Transverse colon (tissue), 4 donors: Measurements from ENCODE around the gene ITGA6. TPM values are rescaled to one million over a fixed set of nuclear protein-coding genes. Genes with fewer than 3 reads are reported as not detected.

Source experiments
- DNase-seq: peaks from one replicate; pipeline ENCODE4 v3.0.0-alpha.2; 2019
- H3K27ac ChIP-seq, 4 donors: fragments of 200-600 bp; sonication (generic); 2 replicates each; pipeline ENCODE4 v1.5.1; 2016 to 2018; ENCODE audit warnings: inconsistent platforms in 4 of 4
- H3K27me3 ChIP-seq: fragments of 200-600 bp; sonication (generic); 2 replicates; pipeline ENCODE4 v1.5.1; 2017; ENCODE audit warnings: inconsistent platforms
- H3K36me3 ChIP-seq, 4 donors: fragments of 200-600 bp; sonication (generic); 2 replicates each; pipeline ENCODE4 v1.5.1; 2017 to 2019; ENCODE audit warnings: inconsistent platforms in 4 of 4
- H3K4me1 ChIP-seq, 4 donors: fragments of 200-600 bp; sonication (generic); 2 replicates each; pipeline ENCODE4 v1.5.1; 2017 to 2020; ENCODE audit warnings: inconsistent platforms in 4 of 4
- H3K4me3 ChIP-seq, 4 donors: fragments of 200-600 bp; sonication (generic); 1 replicate in 1 of 4; 2 replicates in 3 of 4; pipeline versions ENCODE4 v1.5.1 to v1.6.1; 2017 to 2019; ENCODE audit warnings: inconsistent platforms in 4 of 4
- H3K9me3 ChIP-seq, 2 donors: fragments of 200-600 bp; sonication (generic); 2 replicates each; pipeline ENCODE4 v1.5.1; 2017 to 2019; ENCODE audit warnings: inconsistent platforms in 2 of 2
- CTCF ChIP-seq, 5 experiments: fragments of 200-600 bp in 3 of 5; fragments of 450-650 bp in 2 of 5; sonication (generic) in 3 of 5; IDR thresholded peaks; 1 replicate in 2 of 5; 2 replicates in 3 of 5; pipeline ENCODE4 v1.5.1; 2016 to 2017; ENCODE audit warnings: antibody characterized with exemption in 5 of 5, inconsistent platforms in 3 of 5, mild to moderate bottlenecking in 2 of 5, moderate library complexity in 1 of 5
- EP300 ChIP-seq: sonication (generic); formaldehyde crosslinking; IDR thresholded peaks from one replicate; pipeline ENCODE4 v1.6.1; 2017; ENCODE audit warnings: antibody characterized with exemption, low read depth
- POLR2A ChIP-seq: fragments of 450-650 bp; IDR thresholded peaks from one replicate; pipeline ENCODE4 v1.6.1; 2016; ENCODE audit warnings: antibody characterized with exemption, mild to moderate bottlenecking, moderate library complexity
- POLR2AphosphoS5 ChIP-seq, 3 donors: sonication (generic); formaldehyde crosslinking; IDR thresholded peaks; one replicate each; pipeline ENCODE4 v1.6.1; 2016; ENCODE audit warnings: antibody characterized with exemption in 3 of 3
- whole genome bisulfite sequencing, 2 donors: methylation state at CpG; one replicate each; pipeline ENCODE4 v1.1.5; 2018; ENCODE audit warnings: low coverage in 1 of 2; 5-methylcytosine and 5-hydroxymethylcytosine counted together
- in situ Hi-C, 4 donors: fragments of 200-750 bp; cut with MboI; loops; one replicate each; pipeline versions ENCODE4 v1.15.0 to v1.15.1; 2017; ENCODE audit warnings: low sequenced_read_pairs in 3 of 4, low pct_ligation_motif_present in 1 of 4, low pct_unique_long_range_greater_than_20kb in 1 of 4
- intact Hi-C: fragments of 100-400 bp; cut with DNase I; formaldehyde crosslinking; loops from one replicate; pipeline ENCODE4 v1.15.1; 2023; ENCODE audit warnings: low total_unique reads
- total RNA-seq, 4 donors: library from RNA; depleted of rRNA; stranded (reverse); fragments of >200 nt; gene quantifications; one replicate each; pipeline ENCODE4 v1.1.0, GENCODE V29; 2016

Gene ITGA6
- total RNA-seq, 4 donors from 2014 or later, result 80.4 to 267 (median 207) TPM

- intact Hi-C loops, result no loop called here
- 93% methylated on average over 1 of the region's 1 CpG; no CpG with 5 or more reads in 1 of the 2 donors for WGBS, 2 donors
- H3K27ac ChIP-seq, result no peak overlapping the region
These were observed 10.8 kb upstream of the ITGA6 start for GRCh38 chr2:172416447-172417058.

GRCh38 chr2:172420216-172420615 lies 7.2 kb upstream of the ITGA6 start:
- in situ Hi-C loops, result no loop called here

More at GRCh38 chr2:172416447-172417058, 10.8 kb upstream of the ITGA6 start:
- TF ChIP-seq CTCF (IDR thresholded peaks at IDR 0.05) (no peak), POLR2A (no peak), EP300 (no peak), POLR2AphosphoS5 (IDR thresholded peaks at IDR 0.05) (no peak)
- no peaks in the 10 kb centered on the region for H3K27me3 ChIP-seq
- H3K36me3 ChIP-seq, result no peaks in the 10 kb centered on the region
- H3K4me3 ChIP-seq, result no peak overlapping the region
- no peak for DNase-seq
- in situ Hi-C loops, result no loop called here
- no peaks in the 10 kb centered on the region for H3K4me1 ChIP-seq
- no peaks in the 10 kb centered on the region for H3K9me3 ChIP-seq

GRCh38 chr2:172423160-172423559 lies 4.2 kb upstream of the ITGA6 start:
- Histone ChIP-seq H3K9me3 (no peaks in the 10 kb centered on the region), H3K27ac (no peak overlapping the region), H3K4me3 (no peak overlapping the region), H3K4me1 (peaks cover 0 to 11% (median 7%) of the 10 kb centered on the region in 4 donors), H3K36me3 (no peaks in the 10 kb centered on the region), H3K27me3 (peaks cover 6% of the 10 kb centered on the region)
- in situ Hi-C loops, result no loop called here
- intact Hi-C loops, result no loop called here
- no peak for TF ChIP-seq POLR2AphosphoS5 (IDR thresholded peaks at IDR 0.05)
- TF ChIP-seq EP300, result no peak
- no peak for TF ChIP-seq CTCF (IDR thresholded peaks at IDR 0.05)
- TF ChIP-seq POLR2A, result no peak
- no peak for DNase-seq
- 82 to 88% methylated on average over 3 to 6 of the region's 6 CpGs for WGBS, 2 donors

More at GRCh38 chr2:172420216-172420615, 7.2 kb upstream of the ITGA6 start:
- Histone ChIP-seq H3K36me3 (no peaks in the 10 kb centered on the region), H3K27ac (no peak overlapping the region), H3K9me3 (no peaks in the 10 kb centered on the region), H3K4me1 (no peaks in the 10 kb centered on the region), H3K27me3 (no peaks in the 10 kb centered on the region), H3K4me3 (no peak overlapping the region)
- intact Hi-C loops, result no loop called here
- no peak for DNase-seq
- WGBS, 2 donors, result 50 to 59% methylated on average over 2 to 3 of the region's 3 CpGs
- no peak for TF ChIP-seq EP300

GRCh38 chr2:172425336-172425735 lies 2.0 kb upstream of the ITGA6 start:
- TF ChIP-seq POLR2A, result no peak
- TF ChIP-seq CTCF (IDR thresholded peaks at IDR 0.05), result no peak
- no peak for TF ChIP-seq EP300
- TF ChIP-seq POLR2AphosphoS5 (IDR thresholded peaks at IDR 0.05), result no peak
- no peak for DNase-seq
- peaks cover 10% of the 10 kb centered on the region for H3K27me3 ChIP-seq
- no peak overlapping the region for H3K4me3 ChIP-seq
- H3K36me3 ChIP-seq, result no peaks in the 10 kb centered on the region
- in situ Hi-C loops (no loop called here), intact Hi-C loops (no loop called here)
- H3K4me1 ChIP-seq, result peaks cover 0 to 15% (median 7%) of the 10 kb centered on the region in 4 donors
- no peak overlapping the region for H3K27ac ChIP-seq
- no peaks in the 10 kb centered on the region for H3K9me3 ChIP-seq
